HUES64 (cell line): ENCODE data around the gene TAF7L.

Experiments
- H3K27ac ChIP-seq: 2 replicates; pipeline ENCODE4 v1.7.0; 2013; ENCODE audit warnings: low read depth, low read length, inconsistent platforms
- H3K27me3 ChIP-seq: 2 replicates; pipeline ENCODE4 v1.6.1; 2013; ENCODE audit warnings: mild to moderate bottlenecking, low read length; ENCODE audit not compliant: insufficient read depth
- H3K36me3 ChIP-seq: 2 replicates; pipeline ENCODE4 v1.6.1; 2013; ENCODE audit warnings: mild to moderate bottlenecking, low read length; ENCODE audit not compliant: insufficient read depth
- H3K4me1 ChIP-seq: 2 replicates; pipeline ENCODE4 v1.6.1; 2013; ENCODE audit warnings: mild to moderate bottlenecking, low read length, moderate library complexity; ENCODE audit not compliant: insufficient read depth
- H3K4me3 ChIP-seq: 2 replicates; pipeline ENCODE4 v1.5.1; 2013; ENCODE audit warnings: mild to moderate bottlenecking, low read length, moderate library complexity
- H3K9ac ChIP-seq: 2 replicates; pipeline ENCODE4 v1.6.1; 2013; ENCODE audit warnings: mild to moderate bottlenecking, low read depth, low read length
- H3K9me3 ChIP-seq: 2 replicates; pipeline ENCODE4 v1.6.1; 2013; ENCODE audit warnings: low read depth, low read length; ENCODE audit not compliant: insufficient read depth
- WGBS: fragments of 150-250, 120-280 bp; methylation state at CpG from one replicate; pipeline ENCODE4 v1.1.7; 2013; ENCODE audit warnings: missing lambda C conversion rate; 5-methylcytosine and 5-hydroxymethylcytosine counted together

TAF7L gene

DNA sequence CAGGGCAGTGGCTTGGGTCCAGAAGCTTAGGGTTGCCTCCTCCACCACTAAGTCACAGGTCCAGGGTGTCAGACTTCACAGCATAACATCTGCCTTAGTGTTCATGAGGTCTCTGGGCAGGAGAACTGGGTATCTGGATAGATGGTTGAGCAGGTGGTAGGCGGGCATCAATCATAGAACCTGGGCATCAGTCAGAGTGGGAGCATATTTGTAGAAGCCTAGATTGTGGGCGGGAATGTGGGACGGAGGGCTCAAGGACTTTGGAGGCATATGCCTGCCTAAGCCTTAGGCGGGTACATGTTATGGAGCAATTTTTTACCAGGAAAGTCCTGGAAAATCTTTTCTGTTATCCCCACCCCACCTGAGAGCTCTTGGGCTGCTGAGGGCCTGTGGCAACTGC is 28.5 kb downstream of the TAF7L start:
- no peak overlapping the region for H3K4me3 ChIP-seq
- no peaks in the 10 kb centered on the region for H3K36me3 ChIP-seq
- H3K27ac ChIP-seq = no peak overlapping the region
- H3K9ac ChIP-seq = no peak overlapping the region
- no peaks in the 10 kb centered on the region for H3K27me3 ChIP-seq
- no peaks in the 10 kb centered on the region for H3K4me1 ChIP-seq
- WGBS = 93% methylated on average over 4 of the region's 4 CpGs
- H3K9me3 ChIP-seq = no peaks in the 10 kb centered on the region

- WGBS = 62% methylated on average over 3 of the region's 4 CpGs
- H3K4me3 ChIP-seq = no peak overlapping the region
- no peak overlapping the region for H3K9ac ChIP-seq
- H3K9me3 ChIP-seq = no peaks in the 10 kb centered on the region
- no peak overlapping the region for H3K27ac ChIP-seq
- no peaks in the 10 kb centered on the region for H3K36me3 ChIP-seq
- no peaks in the 10 kb centered on the region for H3K27me3 ChIP-seq
- H3K4me1 ChIP-seq = no peaks in the 10 kb centered on the region
Measured at GRCh38 chrX:101260435-101260834, 30.7 kb downstream of the TAF7L start.

DNA sequence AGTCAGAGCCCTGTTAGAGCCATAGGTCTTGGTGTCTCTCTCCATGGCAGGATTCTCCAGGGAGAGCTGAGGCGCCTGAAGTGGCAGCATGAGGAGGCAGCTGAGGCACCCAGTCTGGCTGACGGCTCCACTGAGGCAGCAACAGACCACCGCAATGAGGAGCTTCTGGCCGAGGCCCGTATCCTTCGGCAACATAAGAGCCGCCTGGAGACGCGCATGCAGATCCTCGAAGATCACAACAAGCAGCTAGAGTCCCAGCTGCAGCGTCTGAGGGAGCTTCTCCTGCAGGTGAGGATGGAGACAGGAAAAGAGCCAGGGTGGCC is 32.9 kb downstream of the TAF7L start:
- Histone ChIP-seq H3K9me3 (no peaks in the 10 kb centered on the region), H3K36me3 (no peaks in the 10 kb centered on the region), H3K4me1 (no peaks in the 10 kb centered on the region), H3K9ac (no peak overlapping the region), H3K4me3 (no peak overlapping the region), H3K27ac (no peak overlapping the region), H3K27me3 (no peaks in the 10 kb centered on the region)
- 95% methylated on average over 11 of the region's 11 CpGs for WGBS

GRCh38 chrX:101257448-101258258 is 33.5 kb downstream of the TAF7L start:
- H3K27ac ChIP-seq = no peak overlapping the region
- H3K36me3 ChIP-seq = no peaks in the 10 kb centered on the region
- no peaks in the 10 kb centered on the region for H3K9me3 ChIP-seq
- H3K4me3 ChIP-seq = no peak overlapping the region
- WGBS = 91% methylated on average over 4 of the region's 4 CpGs
- no peaks in the 10 kb centered on the region for H3K4me1 ChIP-seq
- no peaks in the 10 kb centered on the region for H3K27me3 ChIP-seq
- H3K9ac ChIP-seq = no peak overlapping the region

GRCh38 chrX:101252634-101253033 is 38.5 kb downstream of the TAF7L start:
- no peaks in the 10 kb centered on the region for H3K36me3 ChIP-seq
- no peaks in the 10 kb centered on the region for H3K4me1 ChIP-seq
- WGBS = 79% methylated on average over 2 of the region's 2 CpGs
- H3K9ac ChIP-seq = no peak overlapping the region
- no peaks in the 10 kb centered on the region for H3K9me3 ChIP-seq
- H3K27ac ChIP-seq = no peak overlapping the region
- no peaks in the 10 kb centered on the region for H3K27me3 ChIP-seq
- no peak overlapping the region for H3K4me3 ChIP-seq

- no peaks in the 10 kb centered on the region for H3K27me3 ChIP-seq
- no peak overlapping the region for H3K4me3 ChIP-seq
- no peak overlapping the region for H3K9ac ChIP-seq
- H3K9me3 ChIP-seq = no peaks in the 10 kb centered on the region
- H3K4me1 ChIP-seq = no peaks in the 10 kb centered on the region
- no peaks in the 10 kb centered on the region for H3K36me3 ChIP-seq
- no peak overlapping the region for H3K27ac ChIP-seq
- 96% methylated on average over 9 of the region's 9 CpGs for WGBS
Measured at GRCh38 chrX:101241531-101241930, 49.6 kb downstream of the TAF7L start.

GRCh38 chrX:101237041-101237440 is 54.1 kb downstream of the TAF7L start:
- no peaks in the 10 kb centered on the region for H3K4me1 ChIP-seq
- H3K36me3 ChIP-seq = no peaks in the 10 kb centered on the region
- no peak overlapping the region for H3K9ac ChIP-seq
- H3K9me3 ChIP-seq = no peaks in the 10 kb centered on the region
- no peak overlapping the region for H3K4me3 ChIP-seq
- no peak overlapping the region for H3K27ac ChIP-seq
- 95% methylated on average over 2 of the region's 2 CpGs for whole genome bisulfite sequencing
- no peaks in the 10 kb centered on the region for H3K27me3 ChIP-seq

DNA sequence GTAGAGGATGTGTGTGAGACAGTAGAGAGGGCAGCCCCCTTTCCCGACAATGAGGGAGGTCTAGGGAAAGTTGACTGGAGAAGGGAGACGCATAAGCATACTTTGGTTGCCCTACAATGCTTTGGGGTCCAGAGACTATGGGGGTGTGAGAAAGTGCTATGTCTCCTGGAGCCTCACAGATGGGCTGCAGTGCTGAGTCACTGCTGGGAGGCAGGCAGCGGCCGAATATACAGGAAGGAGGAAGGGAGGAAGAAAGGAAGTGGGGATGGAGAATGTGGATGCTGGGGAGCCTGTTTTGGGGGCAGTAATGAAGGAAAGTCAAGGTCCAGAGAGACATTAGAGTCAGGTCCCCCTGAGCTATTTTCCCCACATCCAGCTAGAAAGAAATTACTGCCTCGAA is 58.8 kb downstream of the TAF7L start:
- Histone ChIP-seq H3K9ac (no peak overlapping the region), H3K9me3 (no peaks in the 10 kb centered on the region), H3K36me3 (no peaks in the 10 kb centered on the region), H3K27ac (no peak overlapping the region), H3K4me3 (no peak overlapping the region), H3K4me1 (no peaks in the 10 kb centered on the region), H3K27me3 (no peaks in the 10 kb centered on the region)
- WGBS = 93% methylated on average over 5 of the region's 5 CpGs

DNA sequence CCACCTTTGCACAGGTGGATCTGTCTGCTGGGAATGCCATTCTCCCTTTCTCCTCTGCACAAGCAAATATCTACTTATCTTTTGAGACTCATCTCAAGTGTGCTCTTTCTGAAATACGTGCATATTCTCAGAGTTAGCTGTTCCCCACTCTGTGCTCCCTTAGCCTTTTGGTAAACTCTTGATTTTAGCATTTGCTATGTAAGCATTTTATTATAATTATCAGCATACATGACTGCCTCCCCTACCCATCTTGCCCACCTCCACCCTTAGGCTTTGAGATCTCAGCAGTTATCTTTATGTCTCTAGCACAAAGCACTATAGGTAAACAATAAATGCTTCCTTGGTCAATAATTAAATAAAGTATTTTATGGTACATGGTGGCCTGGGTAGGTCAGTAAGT is 60.1 kb downstream of the TAF7L start:
- no peak overlapping the region for H3K9ac ChIP-seq
- 100% methylated on average over 1 of the region's 1 CpG for WGBS
- no peaks in the 10 kb centered on the region for H3K9me3 ChIP-seq
- no peaks in the 10 kb centered on the region for H3K27me3 ChIP-seq
- H3K36me3 ChIP-seq = no peaks in the 10 kb centered on the region
- no peak overlapping the region for H3K27ac ChIP-seq
- no peak overlapping the region for H3K4me3 ChIP-seq
- no peaks in the 10 kb centered on the region for H3K4me1 ChIP-seq

DNA sequence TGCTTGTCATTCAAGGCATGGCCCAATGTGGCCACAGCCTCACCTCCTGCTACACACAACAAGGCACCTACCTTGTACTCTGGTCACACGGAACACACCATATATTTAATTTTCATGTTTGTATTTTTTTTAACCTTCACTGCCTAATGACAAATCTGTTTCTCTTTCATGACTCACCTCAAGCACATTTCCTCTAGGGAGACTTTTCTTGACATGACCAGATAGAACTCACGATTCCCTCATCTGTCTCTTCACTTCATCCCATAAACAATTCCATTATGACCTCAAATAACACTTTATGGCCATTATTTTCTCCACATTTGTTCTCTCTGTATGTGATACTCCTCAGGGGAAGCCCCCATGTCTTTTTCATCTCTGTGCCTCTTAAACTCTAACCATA is 60.5 kb downstream of the TAF7L start:
- WGBS = 98% methylated on average over 2 of the region's 2 CpGs
- Histone ChIP-seq H3K9me3 (no peaks in the 10 kb centered on the region), H3K4me1 (no peaks in the 10 kb centered on the region), H3K9ac (no peak overlapping the region), H3K36me3 (no peaks in the 10 kb centered on the region), H3K27me3 (no peaks in the 10 kb centered on the region), H3K4me3 (no peak overlapping the region), H3K27ac (no peak overlapping the region)

- H3K27ac ChIP-seq = no peak overlapping the region
- no peaks in the 10 kb centered on the region for H3K4me1 ChIP-seq
- no peaks in the 10 kb centered on the region for H3K36me3 ChIP-seq
- no peaks in the 10 kb centered on the region for H3K9me3 ChIP-seq
- no peaks in the 10 kb centered on the region for H3K27me3 ChIP-seq
- H3K9ac ChIP-seq = no peak overlapping the region
- H3K4me3 ChIP-seq = no peak overlapping the region
- WGBS = no CpG with 5 or more reads among the region's 1 CpG
Measured at GRCh38 chrX:101229170-101229569, 62.0 kb downstream of the TAF7L start.

DNA sequence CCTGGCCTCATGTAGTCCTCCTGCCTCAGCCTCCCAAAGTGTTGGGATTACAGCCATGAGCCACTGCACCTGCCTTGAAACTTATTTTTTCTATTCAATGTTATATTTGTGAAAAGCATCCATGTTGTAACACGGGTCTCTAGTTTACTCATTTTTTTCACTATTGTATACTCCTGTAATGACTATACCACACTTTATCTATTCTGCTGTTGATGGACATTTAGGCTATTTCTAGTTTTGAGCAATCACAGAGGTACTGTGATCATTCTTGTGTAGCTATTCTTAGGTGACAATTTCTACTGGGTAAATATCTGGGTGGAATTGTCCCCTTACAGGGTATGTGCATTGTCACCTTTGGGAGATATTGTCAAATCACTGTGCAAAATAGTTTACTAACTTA is 67.9 kb downstream of the TAF7L start:
- Histone ChIP-seq H3K36me3 (no peaks in the 10 kb centered on the region), H3K9ac (no peak overlapping the region), H3K9me3 (no peaks in the 10 kb centered on the region), H3K27ac (no peak overlapping the region), H3K4me1 (peaks cover 7% of the 10 kb centered on the region), H3K4me3 (no peak overlapping the region), H3K27me3 (no peaks in the 10 kb centered on the region)
- no CpG with 5 or more reads among the region's 1 CpG for WGBS
